ENCODE results near the gene FNDC7.
"Not testable (repeated sequence)": the region's sequence is repeated elsewhere in the genome, so short reads cannot be mapped to it uniquely, and the experiment has no call there.

Gene FNDC7, protein sequence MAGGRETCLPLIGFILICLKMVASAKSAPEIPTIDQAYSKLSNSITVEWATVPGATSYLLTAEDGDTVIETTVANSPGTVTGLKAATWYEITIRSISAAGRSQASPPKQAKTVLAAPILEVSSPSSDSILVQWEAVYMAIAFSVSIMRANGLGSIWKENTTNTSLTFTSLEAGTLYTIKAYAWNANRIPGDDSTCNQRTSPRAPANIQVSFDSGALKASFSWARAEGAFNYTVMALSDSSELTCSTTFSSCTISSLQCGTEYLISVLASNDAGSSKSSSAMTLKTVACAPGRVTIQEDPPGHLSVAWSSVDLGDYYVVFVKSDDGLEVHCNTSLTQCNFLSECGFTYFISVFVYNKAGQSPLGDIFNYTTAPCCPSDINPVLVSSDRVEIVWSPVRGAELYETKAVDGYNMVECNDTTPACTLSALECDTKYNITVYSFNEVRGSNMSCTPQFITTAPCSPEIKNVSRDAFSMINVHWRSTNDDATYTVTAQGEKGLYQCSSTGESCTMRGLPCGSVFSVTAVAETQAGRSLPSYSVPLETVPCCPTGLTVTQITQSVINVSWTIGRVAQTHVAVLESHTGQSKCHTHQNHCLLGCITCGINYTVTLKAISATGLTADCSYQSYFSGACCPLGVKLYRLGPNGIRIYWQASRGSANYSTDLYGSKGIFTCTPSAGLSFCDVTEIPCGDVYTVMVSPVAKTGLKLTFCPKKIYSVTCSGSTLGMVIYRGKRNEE

DNA sequence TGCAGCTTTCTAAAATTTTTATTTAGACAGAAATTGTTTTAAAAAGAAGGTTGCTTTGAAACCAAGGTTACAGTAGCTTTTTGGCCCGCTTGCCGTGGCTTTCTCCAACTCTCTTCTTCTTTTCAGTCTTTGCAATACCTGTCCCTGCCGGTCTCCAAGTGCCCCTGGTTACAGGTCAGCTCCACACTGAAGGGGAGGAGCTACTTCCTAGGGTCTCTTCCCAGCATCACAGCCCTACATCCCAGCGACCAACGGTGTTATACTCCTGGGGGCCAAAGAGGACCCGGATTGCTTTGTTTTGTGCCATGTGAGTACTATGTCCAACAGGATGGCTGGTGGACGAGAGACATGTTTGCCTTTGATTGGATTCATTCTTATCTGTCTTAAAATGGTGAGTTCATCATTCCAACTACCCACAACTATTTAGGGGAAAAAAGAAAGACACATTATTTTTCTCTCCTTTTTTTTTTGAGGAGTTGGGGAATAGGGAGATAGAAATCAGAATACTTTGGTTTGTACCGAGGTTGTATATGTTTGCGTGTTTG lies at the start of gene FNDC7:
Gene FNDC7 (plus strand): TSS at position 303 of the 545 bp plus-strand sequence. CDS start 26 bp downstream, at position 329.
- DNase-seq (ENCODE audit: extremely low read depth in 1 of 2, low read depth in 1 of 2), result no peak

- DNase-seq (ENCODE audit: extremely low read depth in 1 of 2, low read depth in 1 of 2), result no peak
These were observed 49.6 kb upstream of the FNDC7 start for GRCh38 chr1:108663074-108663473.

DNA sequence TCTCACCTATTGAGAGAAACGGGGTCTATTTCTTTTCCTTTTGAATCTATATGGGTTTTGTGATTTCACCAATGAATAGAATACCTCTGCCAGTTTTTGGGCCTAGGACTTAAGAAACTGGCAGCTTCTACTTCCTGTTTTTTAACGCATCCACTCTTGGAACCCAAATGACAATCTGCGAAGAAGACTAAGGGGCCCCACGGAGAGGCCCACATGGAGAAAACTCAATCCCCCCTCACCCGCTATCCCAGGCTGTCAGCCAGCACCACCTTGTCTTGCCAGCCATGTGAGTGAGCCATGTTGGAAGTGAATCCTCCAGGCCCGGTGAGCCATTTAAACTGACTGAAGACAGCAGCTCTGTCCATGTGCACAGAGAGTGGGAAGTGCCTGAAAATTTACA lies 48.2 kb upstream of the FNDC7 start:
- DNase-seq (ENCODE audit: extremely low read depth in 1 of 2, low read depth in 1 of 2), result no peak

DNA sequence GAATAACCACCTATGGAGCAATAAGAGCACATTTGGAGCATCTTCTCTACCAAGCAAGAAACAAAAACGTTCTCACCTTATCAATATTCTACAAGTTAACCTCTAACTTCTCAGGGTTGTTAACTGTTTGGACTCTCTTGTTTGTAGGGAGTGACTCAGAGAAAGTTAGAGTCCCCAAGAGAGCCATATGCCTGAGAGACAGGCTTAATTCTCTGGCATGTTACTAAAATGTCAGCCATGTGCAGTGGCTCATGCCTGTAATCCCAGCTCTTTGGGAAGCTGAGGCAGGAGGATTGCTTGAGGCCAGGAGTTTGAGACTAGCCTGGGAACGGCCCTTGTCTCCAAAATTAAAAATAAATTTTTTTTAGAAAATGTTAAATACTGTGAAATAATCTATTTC lies 47.6 kb upstream of the FNDC7 start:
- DNase-seq (ENCODE audit: extremely low read depth in 1 of 2, low read depth in 1 of 2), result no peak

DNA sequence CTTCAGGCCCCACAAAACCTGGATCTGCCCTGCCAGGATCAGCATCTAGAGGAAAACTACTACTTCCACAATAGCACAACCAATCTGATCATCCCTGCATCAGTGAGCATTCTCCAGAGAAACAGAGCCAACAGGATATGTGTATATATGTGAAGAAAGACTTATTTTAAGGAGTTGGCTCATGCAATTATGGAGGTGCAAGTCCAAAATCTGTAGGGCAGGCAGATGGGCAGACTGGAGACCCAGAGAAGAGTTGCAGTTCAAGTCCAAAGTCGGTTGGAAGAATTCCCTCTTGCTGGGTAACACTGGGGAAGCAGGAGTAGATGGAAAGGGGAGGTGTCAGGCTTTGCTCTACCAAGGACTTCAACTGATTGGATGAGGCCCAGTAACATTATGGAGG lies 46.9 kb upstream of the FNDC7 start:
- DNase-seq (ENCODE audit: extremely low read depth in 1 of 2, low read depth in 1 of 2), result no peak

GRCh38 chr1:108667422-108667821 lies 45.3 kb upstream of the FNDC7 start:
- DNase-seq (ENCODE audit: extremely low read depth in 1 of 2, low read depth in 1 of 2), result not testable (repeated sequence)

GRCh38 chr1:108668777-108669176 lies 43.9 kb upstream of the FNDC7 start:
- no peak for DNase-seq (ENCODE audit: extremely low read depth in 1 of 2, low read depth in 1 of 2)

DNA sequence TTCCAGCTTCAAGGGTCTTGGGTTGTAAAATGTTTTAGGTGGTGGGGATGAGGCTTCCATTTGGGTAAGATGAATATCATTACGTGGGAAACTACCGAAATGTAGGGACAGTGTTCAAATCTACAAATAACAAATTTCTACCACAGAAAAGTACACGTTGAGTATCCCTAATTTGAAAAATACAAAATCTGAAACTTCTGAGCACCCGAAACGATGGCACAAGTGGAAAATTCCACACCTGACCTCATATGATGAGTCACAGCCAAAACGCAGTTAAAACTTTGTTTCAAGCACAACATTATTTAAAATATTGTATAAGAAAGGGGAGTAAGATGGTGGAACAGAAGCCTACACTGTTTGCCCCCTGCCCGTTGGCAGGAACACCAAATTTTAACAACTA lies 43.0 kb upstream of the FNDC7 start:
- DNase-seq (ENCODE audit: extremely low read depth in 1 of 2, low read depth in 1 of 2), result no peak

DNA sequence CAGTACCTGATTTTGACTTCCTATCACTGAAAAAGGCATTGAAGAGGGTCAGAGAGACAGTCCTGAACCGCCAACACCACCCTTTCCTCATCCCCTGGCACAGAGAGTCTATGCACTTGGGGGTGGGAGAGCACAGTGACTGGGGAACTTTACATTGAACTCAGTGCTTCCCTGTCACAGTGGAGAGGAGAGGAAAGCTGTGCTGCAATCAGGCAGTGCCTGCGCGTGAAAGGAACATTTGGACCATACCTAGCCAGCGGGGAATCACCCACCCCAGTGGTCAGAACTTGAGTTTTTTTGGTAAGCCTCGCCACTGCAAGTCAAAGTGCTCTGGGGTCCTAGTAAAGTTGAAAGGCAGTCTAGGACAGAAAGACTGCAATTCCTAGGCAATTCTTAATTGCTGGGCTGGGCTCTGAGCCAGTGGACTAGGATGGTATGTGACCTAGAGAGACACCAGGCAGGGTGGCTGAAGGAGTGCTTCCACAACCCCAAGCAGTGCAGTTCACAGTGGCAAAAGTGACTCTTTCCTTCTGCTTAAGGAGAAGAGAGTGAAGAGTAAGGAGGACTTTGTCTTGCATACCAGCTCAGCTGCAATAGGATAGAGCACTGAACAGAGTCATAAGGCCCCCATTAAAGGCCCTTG lies 42.5 kb upstream of the FNDC7 start:
- no peak for DNase-seq (ENCODE audit: extremely low read depth in 1 of 2, low read depth in 1 of 2)

- DNase-seq (ENCODE audit: extremely low read depth in 1 of 2, low read depth in 1 of 2), result no peak
These were observed 41.6 kb upstream of the FNDC7 start for GRCh38 chr1:108671143-108671542.

- no peak for DNase-seq (ENCODE audit: extremely low read depth in 1 of 2, low read depth in 1 of 2)
These were observed 34.0 kb upstream of the FNDC7 start for GRCh38 chr1:108678706-108679105.

DNA sequence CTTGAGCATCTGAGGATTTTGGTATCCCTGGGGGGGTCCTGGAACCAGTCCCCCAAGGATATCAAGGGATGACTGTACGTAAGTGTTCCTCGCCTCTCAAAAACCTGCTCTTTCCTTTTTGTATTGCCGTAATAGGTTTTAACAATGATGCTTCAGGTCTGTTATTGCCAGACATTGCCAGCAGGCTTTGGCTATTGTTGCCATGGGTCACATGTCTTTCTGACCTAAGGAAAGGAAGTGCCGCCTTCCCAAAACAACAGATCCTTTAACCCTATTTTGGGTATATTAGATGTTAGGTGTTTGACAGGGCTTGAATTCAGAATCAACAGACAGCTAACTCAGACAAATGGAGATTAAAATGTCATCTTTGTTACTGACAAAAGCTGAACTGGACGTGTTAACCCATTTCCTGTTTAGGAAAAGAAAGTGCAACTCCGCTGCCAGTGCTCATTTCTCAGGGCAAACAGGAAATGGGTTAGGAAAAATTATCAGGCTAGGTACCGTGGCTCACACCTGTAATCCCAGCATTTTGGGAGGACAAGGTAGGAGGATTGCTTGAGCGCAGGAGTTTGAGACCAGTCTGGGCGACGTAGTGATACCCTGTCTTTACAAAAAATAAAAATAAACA lies 33.0 kb upstream of the FNDC7 start:
- DNase-seq (ENCODE audit: extremely low read depth in 1 of 2, low read depth in 1 of 2), result no peak

DNA sequence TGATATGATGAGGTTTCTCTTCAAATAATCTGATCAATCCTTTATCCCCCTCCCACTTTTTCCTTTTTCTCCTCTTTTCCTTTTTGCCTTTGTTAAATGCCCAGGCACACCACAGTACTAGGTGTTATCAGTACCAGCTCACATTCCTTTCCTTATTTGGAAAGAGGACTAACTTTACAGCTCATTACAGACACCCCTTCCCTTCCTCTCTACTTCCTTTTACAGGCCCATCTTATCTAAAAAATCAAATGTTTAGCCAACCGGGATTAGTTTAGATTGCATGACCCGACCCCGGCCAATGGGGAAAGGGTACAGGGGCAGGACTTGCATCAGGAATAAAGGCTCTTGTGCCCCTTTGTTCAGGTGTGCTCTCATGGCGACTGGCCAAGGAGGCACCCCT lies 31.0 kb upstream of the FNDC7 start:
- not testable (repeated sequence) for DNase-seq (ENCODE audit: extremely low read depth in 1 of 2, low read depth in 1 of 2)

GRCh38 chr1:108685529-108685928 lies 27.2 kb upstream of the FNDC7 start:
- DNase-seq (ENCODE audit: extremely low read depth in 1 of 2, low read depth in 1 of 2), result no peak

DNA sequence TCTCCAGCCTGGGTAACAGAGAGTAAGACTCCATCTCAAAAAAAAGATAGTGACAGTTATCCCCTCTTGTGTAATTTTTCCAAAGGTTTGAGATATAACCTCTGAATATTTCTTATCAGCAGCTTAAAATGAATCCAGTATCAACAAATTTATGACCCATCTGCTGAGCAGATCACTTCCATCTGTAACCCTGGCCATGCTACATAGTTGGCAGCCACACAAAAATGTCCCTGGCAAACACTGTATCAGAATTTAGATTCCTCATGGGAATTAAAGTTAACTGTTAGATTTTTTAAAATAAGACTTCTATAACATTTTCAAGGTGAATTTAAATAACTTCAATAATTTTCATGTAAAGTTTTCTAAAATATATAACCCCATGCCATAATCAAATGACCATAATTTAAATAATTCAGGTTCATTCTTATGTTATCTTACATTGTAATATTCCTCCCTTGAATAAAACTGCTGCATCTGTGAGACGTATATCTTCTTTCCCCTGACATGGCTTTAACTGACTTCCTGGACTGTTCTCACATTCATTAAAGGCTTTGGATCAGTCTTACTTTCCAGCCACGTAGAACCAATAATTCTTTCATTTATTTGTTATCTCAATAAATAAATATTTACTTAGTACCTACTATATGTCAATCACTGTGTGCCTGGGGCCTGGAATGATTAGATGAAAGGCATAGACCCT lies 25.9 kb upstream of the FNDC7 start:
- DNase-seq (ENCODE audit: extremely low read depth in 1 of 2, low read depth in 1 of 2), result no peak

- no peak for DNase-seq (ENCODE audit: extremely low read depth in 1 of 2, low read depth in 1 of 2)
These were observed 21.4 kb upstream of the FNDC7 start for GRCh38 chr1:108691128-108691941.

GRCh38 chr1:108691942-108692723 lies 20.6 kb upstream of the FNDC7 start, which contains the start of gene PRPF38B:
Gene PRPF38B (plus strand): TSS chr1:108692310. CDS start chr1:108692592, 282 bp downstream.
- DNase-seq (ENCODE audit: extremely low read depth in 1 of 2, low read depth in 1 of 2), result peak; percentile 90 to 92

Measured in stimulated activated CD8-positive, alpha-beta memory T cell treated with anti-CD3 and anti-CD28 coated beads, Interleukin-7, amount 100 ng/mL, for 48 hours (primary cell).